Pulmonary artery endothelial cell (primary cell): Measurements from ENCODE around the gene PIEZO1. TPM values are rescaled to one million over a fixed set of nuclear protein-coding genes. Genes with fewer than 3 reads are reported as not detected.
"Not testable (repeated sequence)": the region's sequence is repeated elsewhere in the genome, so short reads cannot be mapped to it uniquely, and the experiment has no call there.

Source experiments
- DNase-seq: peaks from one replicate; pipeline ENCODE4 v3.0.0-alpha.2; 2011; ENCODE audit warnings: low read depth, low spot score
- total RNA-seq: library from RNA; depleted of rRNA; stranded (reverse); fragments of >200 nt; gene quantifications from 2 replicates; pipeline ENCODE4 v1.2.3, GENCODE V29; 2014

PIEZO1 gene
- total RNA-seq, 1 donor from 2014 or later = 254 TPM

DNA sequence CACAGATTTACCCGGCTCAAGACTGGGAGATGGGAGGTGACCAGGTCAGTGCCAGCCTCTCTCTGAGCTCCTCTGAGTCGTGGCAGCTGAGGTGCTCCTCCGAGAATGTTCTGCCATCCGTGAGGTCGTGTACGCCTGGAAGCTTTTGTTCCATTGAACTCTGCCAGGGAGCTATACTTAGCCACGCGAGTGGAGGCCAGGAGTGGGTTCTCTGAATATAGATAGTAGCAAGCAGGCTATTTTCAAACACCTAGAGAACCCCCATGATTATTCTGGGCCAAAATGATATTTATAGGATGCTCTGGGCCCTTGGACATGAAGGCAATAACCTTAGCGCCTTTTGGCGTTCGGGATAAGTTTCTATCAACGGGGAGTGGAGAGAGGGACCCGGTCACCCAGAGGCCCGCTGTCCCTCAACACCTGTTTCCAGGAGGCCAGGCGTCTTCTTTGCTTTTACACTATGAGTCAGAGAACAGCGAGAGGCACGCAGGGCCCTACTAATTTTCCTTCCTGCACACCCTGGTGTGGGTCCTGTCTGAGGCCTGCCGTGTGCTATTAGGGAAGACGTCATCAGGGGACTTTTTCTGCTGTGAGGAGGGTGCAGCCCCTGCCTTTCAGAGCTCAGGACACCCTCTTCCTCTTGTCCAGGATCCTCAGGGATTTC is 111.2 kb downstream of the PIEZO1 start:
- no peak for DNase-seq

DNA sequence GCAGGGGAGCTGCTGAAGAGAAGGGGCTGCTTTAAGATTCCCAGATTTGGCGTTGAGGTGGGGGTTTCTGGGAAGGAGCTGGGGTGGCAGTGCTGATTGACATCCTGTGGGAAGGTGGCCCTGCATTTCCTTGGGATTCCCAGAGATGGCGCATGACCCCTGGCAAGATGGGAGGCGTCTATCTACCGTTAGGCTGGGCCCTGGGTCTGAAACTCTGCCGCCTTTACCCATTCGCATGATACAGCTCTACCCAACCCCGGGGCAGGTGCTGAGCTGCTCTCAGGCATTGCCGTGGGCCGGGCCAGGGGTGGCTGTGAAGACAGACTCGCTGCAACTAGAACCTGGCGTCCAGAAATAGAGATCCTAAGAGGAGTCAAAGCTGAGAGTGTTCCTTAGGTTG is 112.2 kb downstream of the PIEZO1 start:
- DNase-seq = no peak

- no peak for DNase-seq
Measured at GRCh38 chr16:88671806-88672205, 113.2 kb downstream of the PIEZO1 start.

- no peak for DNase-seq
Measured at GRCh38 chr16:88669980-88670379, 115.0 kb downstream of the PIEZO1 start.

DNA sequence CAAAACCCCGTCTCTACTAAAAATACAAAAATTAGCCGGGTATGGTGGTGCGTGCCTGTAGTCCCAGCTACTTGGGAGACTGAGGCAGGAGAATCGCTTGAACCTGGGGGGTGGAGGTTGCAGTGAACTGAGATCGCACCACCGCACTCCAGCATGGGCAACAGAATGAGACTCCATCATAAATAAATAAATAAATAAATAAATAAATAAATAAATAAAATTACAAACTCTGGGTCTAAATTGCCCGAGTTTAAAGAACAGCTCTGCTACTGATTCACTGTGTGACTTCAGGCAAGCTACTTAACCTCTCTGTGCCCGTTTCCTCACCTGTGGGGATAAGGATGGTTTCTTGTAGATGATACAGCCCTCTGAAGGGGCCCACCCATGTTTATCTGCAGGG is 115.5 kb downstream of the PIEZO1 start:
- not testable (repeated sequence) for DNase-seq

GRCh38 chr16:88667461-88667860 is 117.6 kb downstream of the PIEZO1 start:
- no peak for DNase-seq

- DNase-seq = no peak
Measured at GRCh38 chr16:88665570-88665969, 119.5 kb downstream of the PIEZO1 start.

Other genes with a start within 250 kb of the PIEZO1 start
- gene ZC3H18, start 214.8 kb downstream of the PIEZO1 start, total RNA-seq = 11.1 and 15.4 TPM in 2 replicates
- gene IL17C, start 146.6 kb downstream of the PIEZO1 start, total RNA-seq = not detected in 2 replicates
- 20.8 and 34.5 TPM in 2 replicates for gene CYBA, start 134.2 kb downstream of the PIEZO1 start, total RNA-seq
- 67.3 and 78.5 TPM in 2 replicates for gene MVD, start 122.1 kb downstream of the PIEZO1 start, total RNA-seq
- 0.14 and 0.33 TPM in 2 replicates for gene SNAI3, start 98.7 kb downstream of the PIEZO1 start, total RNA-seq
- gene RNF166, start 78.8 kb downstream of the PIEZO1 start, total RNA-seq = 13.4 and 20.8 TPM in 2 replicates
- gene CTU2, start 78.7 kb downstream of the PIEZO1 start, total RNA-seq = 29.6 and 33.6 TPM in 2 replicates
- gene CDT1, start 18.6 kb upstream of the PIEZO1 start, total RNA-seq = 9.4 and 9.9 TPM in 2 replicates
- 104 and 142 TPM in 2 replicates for gene APRT, start 26.7 kb upstream of the PIEZO1 start, total RNA-seq
- gene GALNS, start 71.7 kb upstream of the PIEZO1 start, total RNA-seq = 16.8 and 21.9 TPM in 2 replicates
- gene TRAPPC2L, start 71.9 kb upstream of the PIEZO1 start, total RNA-seq = 44.6 and 62.0 TPM in 2 replicates
- not detected in 2 replicates for gene PABPN1L, start 81.4 kb upstream of the PIEZO1 start, total RNA-seq
- gene CBFA2T3, start 192.0 kb upstream of the PIEZO1 start, total RNA-seq = not detected in 2 replicates